Hematopoietic multipotent progenitor cell treated with erythropoietin and hydrocortisone succinate and interleukin-3 and kit ligand, for 8 days (in vitro differentiated cells): ENCODE measurements around the gene GNAZ.
"Not testable (repeated sequence)": the region's sequence is repeated elsewhere in the genome, so short reads cannot be mapped to it uniquely, and the experiment has no call there.

Experiments used
- DNase-seq: peaks from one replicate; pipeline ENCODE4 v3.0.0-alpha.2; 2015

The GNAZ gene

GRCh38 chr22:23070418-23071229, at the start of gene GNAZ:
Gene GNAZ, plus strand, starts transcription at chr22:23070519. Its CDS starts 25,177 bp downstream, at chr22:23095696.
- no peak for DNase-seq

GRCh38 chr22:23020659-23021293, 49.5 kb upstream of the GNAZ start:
- no peak for DNase-seq

- not testable (repeated sequence) for DNase-seq
Measured at GRCh38 chr22:23021660-23022353, 48.5 kb upstream of the GNAZ start.

- DNase-seq, result no peak
Measured at GRCh38 chr22:23023294-23023693, 47.0 kb upstream of the GNAZ start.

GRCh38 chr22:23026777-23027176, 43.5 kb upstream of the GNAZ start:
- DNase-seq, result no peak

- peak; percentile 3 for DNase-seq
Measured at GRCh38 chr22:23027849-23028248, 42.5 kb upstream of the GNAZ start.

GRCh38 chr22:23029521-23030228, 40.6 kb upstream of the GNAZ start:
- no peak for DNase-seq

GRCh38 chr22:23031381-23031780, 38.9 kb upstream of the GNAZ start:
- DNase-seq, result no peak

GRCh38 chr22:23031786-23032185, 38.5 kb upstream of the GNAZ start:
- no peak for DNase-seq

GRCh38 chr22:23032658-23033057, 37.7 kb upstream of the GNAZ start:
- DNase-seq, result no peak

- no peak for DNase-seq
Measured at GRCh38 chr22:23033116-23033905, 37.0 kb upstream of the GNAZ start.

- no peak for DNase-seq
Measured at GRCh38 chr22:23034621-23035556, 35.4 kb upstream of the GNAZ start.

- DNase-seq, result no peak
Measured at GRCh38 chr22:23035557-23036277, 34.6 kb upstream of the GNAZ start.

GRCh38 chr22:23036684-23037428, 33.5 kb upstream of the GNAZ start:
- no peak for DNase-seq

- no peak for DNase-seq
Measured at GRCh38 chr22:23037429-23038333, 32.6 kb upstream of the GNAZ start.

- DNase-seq, result no peak
Measured at GRCh38 chr22:23038334-23038642, 32.0 kb upstream of the GNAZ start.

- DNase-seq, result no peak
Measured at GRCh38 chr22:23038902-23039301, 31.4 kb upstream of the GNAZ start.

- DNase-seq, result no peak
Measured at GRCh38 chr22:23042179-23042578, 28.1 kb upstream of the GNAZ start.

GRCh38 chr22:23044570-23044969, 25.7 kb upstream of the GNAZ start:
- DNase-seq, result no peak
